NT2/D1 (cell line): ENCODE data around the gene RAB33B.

Source experiments
- YY1 ChIP-seq: IDR thresholded peaks from 2 replicates; pipeline ENCODE4 v1.6.1; 2011; ENCODE audit not compliant: insufficient read length, insufficient read depth
- ZNF274 ChIP-seq: IDR thresholded peaks from 2 replicates; pipeline ENCODE4 v1.6.1; 2011; ENCODE audit warnings: mild to moderate bottlenecking, low read depth, low read length

DNA sequence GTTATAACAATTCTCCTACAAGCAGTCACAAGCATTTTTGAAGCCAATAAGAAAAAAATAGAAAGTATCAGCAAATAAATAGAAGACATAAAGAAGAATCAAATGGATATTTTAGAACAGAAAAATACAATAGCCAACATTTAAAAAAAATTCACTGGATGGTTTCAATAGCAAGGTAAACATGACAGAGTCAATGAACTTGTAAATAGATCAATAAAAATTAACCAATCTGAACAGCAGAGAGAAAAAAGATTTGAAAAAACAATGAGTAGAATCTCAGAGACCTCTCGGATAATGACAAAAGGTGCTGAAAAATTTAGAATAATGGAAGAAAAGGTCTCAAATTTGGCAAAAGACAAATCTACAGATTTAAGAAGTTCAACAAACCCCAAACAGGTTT lies 33.3 kb upstream of the RAB33B start:
- TF ChIP-seq YY1: no peak
- no peak for TF ChIP-seq ZNF274
